GM18499 (cell line): ENCODE measurements around the gene RHEB.
"Not testable (repeated sequence)": the region's sequence is repeated elsewhere in the genome, so short reads cannot be mapped to it uniquely, and the experiment has no call there.

Experiments used
- ATAC-seq: cut with Tn5 transposase; IDR thresholded peaks from one replicate; pipeline ENCODE4 v1.9.1; 2021; ENCODE audit warnings: moderate number of reproducible peaks; ENCODE audit not compliant: insufficient read depth, unreplicated experiment

Gene RHEB

GRCh38 chr7:151536178-151536577 lies 16.5 kb upstream of the RHEB start:
- ATAC-seq, result not testable (repeated sequence)

GRCh38 chr7:151529842-151530241 lies 10.1 kb upstream of the RHEB start:
- ATAC-seq, result no peak

- no peak for ATAC-seq
These were observed 5.2 kb upstream of the RHEB start for GRCh38 chr7:151524845-151525244.

GRCh38 chr7:151524331-151524730 lies 4.6 kb upstream of the RHEB start:
- ATAC-seq, result no peak

- ATAC-seq, result no peak
These were observed 945 bp upstream of the RHEB start for GRCh38 chr7:151520419-151521261.

DNA sequence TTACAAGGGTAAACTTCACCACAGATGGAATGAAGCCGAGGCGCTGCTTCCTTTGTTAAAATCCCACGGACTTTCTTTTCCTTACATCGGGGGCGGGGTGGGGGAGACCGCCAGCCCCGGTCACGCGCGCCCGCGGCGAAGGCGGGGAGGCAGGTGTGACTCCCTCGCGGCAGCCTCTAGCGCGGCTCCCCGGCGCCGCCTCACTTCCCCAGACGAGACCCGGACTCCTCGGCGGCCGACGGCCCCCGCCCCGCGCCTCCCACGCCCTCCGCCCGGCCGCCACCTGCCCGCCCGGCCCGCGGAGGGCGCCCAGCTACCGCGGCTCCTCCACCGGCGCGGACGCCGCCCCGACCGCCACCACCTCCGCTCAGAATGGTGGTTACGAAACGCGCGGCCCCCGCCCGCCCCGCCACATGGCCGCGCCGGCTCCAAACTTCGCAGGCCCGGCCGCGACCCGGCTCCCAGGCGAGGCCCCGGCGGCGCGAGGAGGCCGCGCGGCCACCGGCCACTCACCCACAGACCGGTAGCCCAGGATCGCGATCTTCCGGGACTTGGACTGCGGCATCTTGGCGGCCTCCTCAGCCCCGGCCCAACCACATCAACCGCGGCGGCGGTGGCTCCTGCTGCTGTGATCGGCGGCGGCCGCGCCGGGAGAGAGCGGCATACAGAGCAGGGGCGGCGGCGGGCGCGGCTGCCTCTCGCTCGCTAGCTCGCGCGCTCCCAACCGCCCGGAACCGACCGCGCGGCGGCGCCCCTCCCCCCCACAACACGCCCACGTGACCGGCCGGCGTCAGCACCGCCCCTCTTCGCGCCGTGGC lies 539 bp downstream of the RHEB start:
- peak; percentile 20 for ATAC-seq

- no peak for ATAC-seq
These were observed 1.4 kb downstream of the RHEB start for GRCh38 chr7:151518105-151518946.

DNA sequence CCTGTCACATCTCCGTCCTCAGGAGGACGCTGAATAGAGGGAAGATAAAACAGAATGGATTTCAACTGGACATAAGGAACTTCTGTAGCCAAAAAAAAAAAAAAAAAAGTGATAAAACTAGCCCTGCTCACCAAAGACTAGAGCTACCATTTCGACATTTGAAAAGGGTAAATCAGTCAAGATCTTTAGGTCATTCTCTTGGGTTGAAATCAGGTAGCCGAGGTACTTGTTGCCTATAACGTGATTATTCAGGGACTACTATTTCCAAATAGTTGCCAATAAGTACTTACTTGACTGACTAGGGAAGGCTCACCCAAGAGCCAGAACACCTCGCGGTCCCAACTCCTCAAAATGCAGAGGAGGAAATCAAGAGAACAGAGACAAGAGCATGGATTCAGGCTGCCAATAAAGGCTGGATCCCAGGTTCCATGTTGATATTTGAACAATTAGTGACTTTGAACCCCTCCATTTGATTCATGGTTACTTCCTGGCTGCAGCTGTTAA lies 2.0 kb downstream of the RHEB start:
- no peak for ATAC-seq

GRCh38 chr7:151515276-151515565 lies 4.5 kb downstream of the RHEB start:
- no peak for ATAC-seq

DNA sequence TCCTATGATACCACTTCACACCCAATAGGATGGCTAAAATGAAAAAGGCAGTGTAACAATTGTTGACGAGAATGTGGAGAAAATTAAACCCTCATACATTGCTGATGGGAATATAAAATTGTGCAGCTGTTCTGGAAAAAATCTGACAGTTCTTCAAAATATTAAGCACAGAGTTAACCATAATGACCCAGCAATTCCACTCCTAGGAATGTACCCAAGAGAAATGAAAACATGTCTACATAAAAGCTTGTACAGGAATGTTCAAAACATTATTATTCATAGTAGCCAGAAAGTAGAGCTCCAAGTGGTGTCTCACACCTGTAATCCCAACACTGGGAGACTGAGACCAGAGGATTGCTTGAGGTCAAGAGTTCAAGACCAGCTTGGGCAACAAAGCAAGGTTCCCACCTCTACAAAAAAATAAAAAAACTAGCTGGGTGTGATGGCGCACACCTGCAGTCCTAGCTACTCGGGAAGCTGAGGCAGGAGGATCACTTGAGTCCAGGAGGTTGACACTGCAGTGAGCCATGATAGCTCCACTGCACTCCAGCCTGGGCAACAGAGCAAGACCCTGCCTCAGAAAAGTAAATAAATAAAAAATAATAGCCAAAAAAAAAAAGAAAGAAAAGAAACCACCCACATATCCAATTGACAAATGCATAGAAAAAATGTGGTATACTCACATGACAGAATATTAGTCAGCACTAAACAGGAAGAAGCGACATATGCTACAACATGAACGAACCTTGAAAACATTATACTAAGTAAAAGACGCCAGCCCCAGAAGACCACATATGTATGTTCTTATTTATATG lies 5.0 kb downstream of the RHEB start:
- no peak for ATAC-seq

GRCh38 chr7:151513133-151513532 lies 6.6 kb downstream of the RHEB start:
- ATAC-seq, result no peak

- ATAC-seq, result no peak
These were observed 7.3 kb downstream of the RHEB start for GRCh38 chr7:151512353-151512752.

- ATAC-seq, result no peak
These were observed 7.7 kb downstream of the RHEB start for GRCh38 chr7:151511946-151512345.

DNA sequence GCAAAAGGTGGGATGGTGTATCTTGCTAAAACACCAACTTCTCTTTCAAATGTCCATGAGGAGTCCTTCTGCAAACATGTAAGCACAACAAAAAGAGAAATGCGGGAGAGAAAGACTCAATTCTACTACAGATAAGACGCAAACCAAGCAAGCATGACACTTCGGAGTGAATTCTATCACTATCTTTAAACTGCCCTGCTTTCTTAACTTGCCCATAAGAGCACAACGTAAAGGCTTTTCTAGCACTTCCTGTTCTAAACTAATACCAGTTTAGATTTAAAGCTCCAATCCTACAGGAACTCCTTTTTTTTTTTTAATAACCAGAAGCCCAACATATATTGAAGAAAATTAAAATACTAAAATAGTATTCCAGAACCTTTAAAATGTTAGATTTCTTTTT lies 8.4 kb downstream of the RHEB start:
- ATAC-seq, result no peak

GRCh38 chr7:151509670-151510333 lies 9.9 kb downstream of the RHEB start:
- no peak for ATAC-seq

- ATAC-seq, result no peak
These were observed 10.7 kb downstream of the RHEB start for GRCh38 chr7:151508991-151509390.

GRCh38 chr7:151507806-151508205 lies 11.9 kb downstream of the RHEB start:
- no peak for ATAC-seq

DNA sequence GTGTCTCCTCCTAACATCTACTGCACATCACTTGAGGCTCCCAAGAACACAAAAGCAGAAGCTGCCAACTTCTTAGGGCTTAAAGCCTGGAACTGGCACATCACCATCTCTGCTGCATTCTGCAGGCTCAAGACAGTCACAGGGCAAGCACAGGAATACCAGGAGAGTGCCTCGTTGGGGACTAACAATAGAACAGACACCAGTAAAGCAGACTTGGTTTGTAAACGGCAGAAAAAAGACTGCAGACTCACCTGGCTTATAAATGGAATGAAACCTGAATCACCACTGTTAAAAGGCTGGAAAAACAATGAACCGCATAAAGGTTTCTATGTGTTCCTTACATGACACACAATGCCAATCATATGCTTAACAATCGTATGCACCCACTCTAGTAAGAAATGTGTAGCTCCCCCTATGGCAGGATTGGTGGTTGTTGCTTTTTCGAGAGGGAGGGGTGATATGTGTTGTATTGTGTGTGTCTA lies 12.8 kb downstream of the RHEB start:
- ATAC-seq, result no peak

DNA sequence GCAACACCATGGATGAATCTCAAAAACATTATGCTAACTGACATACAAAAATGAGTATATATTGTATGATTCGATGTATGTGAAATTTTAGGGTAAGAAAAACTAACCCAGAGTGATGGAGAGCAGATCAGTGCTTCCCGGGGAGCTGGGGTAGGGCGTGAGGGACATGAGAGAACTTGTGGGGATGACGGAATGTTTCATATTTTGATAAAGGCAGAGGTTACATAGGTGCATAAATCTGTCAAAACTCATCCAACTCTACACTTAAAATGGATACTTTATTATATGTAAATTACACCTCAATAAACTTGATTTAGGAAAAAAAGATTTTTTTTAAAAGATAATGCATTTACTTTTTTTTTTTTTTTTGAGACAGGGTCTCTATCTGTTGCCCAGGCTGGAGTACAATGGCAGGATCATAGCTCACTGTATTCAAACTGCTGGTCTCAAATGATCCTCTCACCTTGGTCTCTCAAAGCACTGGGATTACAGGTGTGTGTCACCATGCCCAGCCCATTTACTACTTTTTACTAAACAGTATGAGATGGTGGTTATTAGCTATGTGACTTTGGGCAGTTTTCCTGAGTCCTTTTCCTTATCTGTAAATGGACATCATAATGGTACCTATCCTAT lies 13.7 kb downstream of the RHEB start:
- no peak for ATAC-seq
